ENCODE measurements around the gene SUOX.

GRCh38 chr12:56029666-56030293, 32.7 kb downstream of the SUOX start:
- TF ChIP-seq, protein P1, sequence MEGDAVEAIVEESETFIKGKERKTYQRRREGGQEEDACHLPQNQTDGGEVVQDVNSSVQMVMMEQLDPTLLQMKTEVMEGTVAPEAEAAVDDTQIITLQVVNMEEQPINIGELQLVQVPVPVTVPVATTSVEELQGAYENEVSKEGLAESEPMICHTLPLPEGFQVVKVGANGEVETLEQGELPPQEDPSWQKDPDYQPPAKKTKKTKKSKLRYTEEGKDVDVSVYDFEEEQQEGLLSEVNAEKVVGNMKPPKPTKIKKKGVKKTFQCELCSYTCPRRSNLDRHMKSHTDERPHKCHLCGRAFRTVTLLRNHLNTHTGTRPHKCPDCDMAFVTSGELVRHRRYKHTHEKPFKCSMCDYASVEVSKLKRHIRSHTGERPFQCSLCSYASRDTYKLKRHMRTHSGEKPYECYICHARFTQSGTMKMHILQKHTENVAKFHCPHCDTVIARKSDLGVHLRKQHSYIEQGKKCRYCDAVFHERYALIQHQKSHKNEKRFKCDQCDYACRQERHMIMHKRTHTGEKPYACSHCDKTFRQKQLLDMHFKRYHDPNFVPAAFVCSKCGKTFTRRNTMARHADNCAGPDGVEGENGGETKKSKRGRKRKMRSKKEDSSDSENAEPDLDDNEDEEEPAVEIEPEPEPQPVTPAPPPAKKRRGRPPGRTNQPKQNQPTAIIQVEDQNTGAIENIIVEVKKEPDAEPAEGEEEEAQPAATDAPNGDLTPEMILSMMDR (conservative IDR thresholded peaks at IDR 0.05 in 1 of 2, IDR thresholded peaks at IDR 0.05 in 1 of 2; ENCODE audit: low read depth in 1 of 2, low read length in 2 of 2) = peak; percentile 79 to 81
- TF ChIP-seq EZH2 (IDR thresholded peaks at IDR 0.05; ENCODE audit: low read length, missing control alignments) = no peak
